Measurements from ENCODE around the gene SLCO2B1.

Gene SLCO2B1

DNA sequence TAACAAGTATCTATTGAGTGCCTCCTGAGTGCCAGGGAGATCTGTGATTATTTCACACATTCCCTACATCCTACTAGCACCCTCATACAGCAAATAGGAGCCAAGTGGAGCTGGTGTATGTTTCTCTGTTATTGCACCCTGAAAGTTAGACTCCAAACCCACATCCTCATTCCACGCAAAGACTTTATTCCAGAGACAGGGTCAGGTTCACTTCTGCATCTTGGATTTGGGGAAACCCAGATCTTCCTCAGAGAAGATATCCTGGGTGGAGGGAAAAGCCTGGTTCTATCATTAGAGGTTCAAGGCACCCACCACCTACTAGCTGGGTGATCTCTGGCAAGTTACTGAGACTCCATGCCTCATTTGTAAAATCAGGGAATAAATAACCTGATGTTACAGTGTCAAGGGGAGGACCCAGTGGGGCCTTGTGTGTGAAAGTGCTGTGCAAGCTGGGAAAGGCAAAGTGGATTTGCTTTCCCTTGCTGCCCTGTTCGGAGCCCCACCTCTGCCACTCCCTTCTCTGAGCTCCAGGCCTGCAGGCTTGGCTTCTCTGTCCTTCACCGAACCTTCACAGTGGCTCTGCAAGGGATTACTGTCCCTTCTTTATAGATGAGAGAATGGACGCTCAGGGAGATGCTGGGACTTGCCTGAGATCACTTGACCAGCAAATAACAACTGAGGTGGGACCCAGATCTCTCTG lies 991 bp upstream of the SLCO2B1 start:
- no peak overlapping the region for H3K27ac ChIP-seq (ENCODE audit: low read length)
- ATAC-seq (ENCODE audit: insufficient read depth, low read depth) (no peak), DNase-seq (no peak)
- H3K9me3 ChIP-seq (ENCODE audit: insufficient read depth, low read length, severe bottlenecking), result no peaks in the 10 kb centered on the region
- no peaks in the 10 kb centered on the region for H3K79me2 ChIP-seq (ENCODE audit: insufficient read depth, low read length)
- peaks cover 3% of the 10 kb centered on the region; the same call in 1 of the 2 replicates for H4K20me1 ChIP-seq (ENCODE audit: insufficient read depth, low read length)
- H3K27me3 ChIP-seq (ENCODE audit: insufficient read depth, low read length, poor library complexity), result peaks cover 2% of the 10 kb centered on the region
- no peak for TF ChIP-seq EZH2 (IDR thresholded peaks at IDR 0.05; ENCODE audit: borderline replicate concordance, low read depth, low read length, severe bottlenecking)
- TF ChIP-seq, protein P1, sequence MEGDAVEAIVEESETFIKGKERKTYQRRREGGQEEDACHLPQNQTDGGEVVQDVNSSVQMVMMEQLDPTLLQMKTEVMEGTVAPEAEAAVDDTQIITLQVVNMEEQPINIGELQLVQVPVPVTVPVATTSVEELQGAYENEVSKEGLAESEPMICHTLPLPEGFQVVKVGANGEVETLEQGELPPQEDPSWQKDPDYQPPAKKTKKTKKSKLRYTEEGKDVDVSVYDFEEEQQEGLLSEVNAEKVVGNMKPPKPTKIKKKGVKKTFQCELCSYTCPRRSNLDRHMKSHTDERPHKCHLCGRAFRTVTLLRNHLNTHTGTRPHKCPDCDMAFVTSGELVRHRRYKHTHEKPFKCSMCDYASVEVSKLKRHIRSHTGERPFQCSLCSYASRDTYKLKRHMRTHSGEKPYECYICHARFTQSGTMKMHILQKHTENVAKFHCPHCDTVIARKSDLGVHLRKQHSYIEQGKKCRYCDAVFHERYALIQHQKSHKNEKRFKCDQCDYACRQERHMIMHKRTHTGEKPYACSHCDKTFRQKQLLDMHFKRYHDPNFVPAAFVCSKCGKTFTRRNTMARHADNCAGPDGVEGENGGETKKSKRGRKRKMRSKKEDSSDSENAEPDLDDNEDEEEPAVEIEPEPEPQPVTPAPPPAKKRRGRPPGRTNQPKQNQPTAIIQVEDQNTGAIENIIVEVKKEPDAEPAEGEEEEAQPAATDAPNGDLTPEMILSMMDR (IDR thresholded peaks at IDR 0.05; ENCODE audit: borderline replicate concordance, extremely low read depth, low read length, poor library complexity, severe bottlenecking), result no peak
- H2AFZ ChIP-seq (ENCODE audit: low read depth, low read length), result no peak overlapping the region
- no peak overlapping the region for H3K9ac ChIP-seq (ENCODE audit: low read depth, low read length)
- no peaks in the 10 kb centered on the region for H3K36me3 ChIP-seq (ENCODE audit: insufficient read depth, low read length)
- peaks cover 6% of the 10 kb centered on the region for H3K4me1 ChIP-seq (ENCODE audit: insufficient read depth, low read length)
- no peak overlapping the region for H3K4me3 ChIP-seq (ENCODE audit: low read depth in 1 of 2, low read length in 2 of 2)
- no peak overlapping the region for H3K4me2 ChIP-seq (ENCODE audit: insufficient read depth, low read length)

DNA sequence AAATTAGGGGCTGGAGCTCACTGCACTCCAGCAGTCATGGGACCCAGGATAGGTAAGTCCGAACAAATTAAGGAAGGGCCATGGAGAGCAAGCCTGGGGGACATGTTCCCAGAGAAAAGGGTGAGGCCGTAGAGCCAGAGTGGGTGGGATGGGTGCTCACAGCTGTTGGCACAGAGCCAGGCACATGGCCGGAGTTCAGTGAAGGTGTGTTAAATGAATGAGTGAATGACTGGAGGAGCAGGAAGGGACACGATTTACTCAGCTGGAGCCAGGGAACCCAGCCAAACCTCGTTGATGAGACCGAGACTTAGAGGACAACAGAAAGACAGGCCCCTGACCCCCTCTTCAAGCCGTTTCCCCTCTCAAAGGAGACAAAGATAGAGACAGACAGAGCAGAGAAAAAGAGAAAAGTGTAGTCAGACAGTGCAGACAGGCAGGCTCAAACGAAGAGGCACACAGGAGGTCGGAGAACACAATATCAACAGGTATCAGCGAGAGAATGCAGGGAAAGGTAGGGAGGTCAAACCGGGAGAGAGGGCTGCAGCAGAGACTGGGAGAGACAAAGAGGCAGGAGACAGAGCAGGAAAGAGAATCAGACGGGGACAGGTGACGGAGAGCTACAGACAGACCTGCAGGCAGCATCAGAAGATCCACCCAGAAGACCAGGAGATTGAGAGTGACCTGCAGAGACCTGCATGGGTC lies 590 bp downstream of the SLCO2B1 start:
- peaks cover 2% of the 10 kb centered on the region for H3K27me3 ChIP-seq (ENCODE audit: insufficient read depth, low read length, poor library complexity)
- no peaks in the 10 kb centered on the region for H3K9me3 ChIP-seq (ENCODE audit: insufficient read depth, low read length, severe bottlenecking)
- no peak overlapping the region for H3K4me2 ChIP-seq (ENCODE audit: insufficient read depth, low read length)
- DNase-seq (no peak), ATAC-seq (ENCODE audit: insufficient read depth, low read depth) (no peak)
- H3K27ac ChIP-seq (ENCODE audit: low read length), result no peak overlapping the region
- no peak overlapping the region for H2AFZ ChIP-seq (ENCODE audit: low read depth, low read length)
- peaks cover 3% of the 10 kb centered on the region; the same call in 1 of the 2 replicates for H4K20me1 ChIP-seq (ENCODE audit: insufficient read depth, low read length)
- TF ChIP-seq, protein P1 (IDR thresholded peaks at IDR 0.05; ENCODE audit: borderline replicate concordance, extremely low read depth, low read length, poor library complexity, severe bottlenecking), result no peak
- TF ChIP-seq EZH2 (IDR thresholded peaks at IDR 0.05; ENCODE audit: borderline replicate concordance, low read depth, low read length, severe bottlenecking), result no peak
- H3K79me2 ChIP-seq (ENCODE audit: insufficient read depth, low read length), result no peaks in the 10 kb centered on the region
- no peaks in the 10 kb centered on the region for H3K36me3 ChIP-seq (ENCODE audit: insufficient read depth, low read length)
- H3K9ac ChIP-seq (ENCODE audit: low read depth, low read length), result no peak overlapping the region
- H3K4me1 ChIP-seq (ENCODE audit: insufficient read depth, low read length), result no peaks in the 10 kb centered on the region
- H3K4me3 ChIP-seq (ENCODE audit: low read depth in 1 of 2, low read length in 2 of 2), result no peak overlapping the region

- Histone ChIP-seq H4K20me1 (ENCODE audit: insufficient read depth, low read length) (peaks cover 3% of the 10 kb centered on the region; the same call in 1 of the 2 replicates), H3K9me3 (ENCODE audit: insufficient read depth, low read length, severe bottlenecking) (no peaks in the 10 kb centered on the region), H3K4me2 (ENCODE audit: insufficient read depth, low read length) (no peak overlapping the region), H3K4me3 (ENCODE audit: low read depth in 1 of 2, low read length in 2 of 2) (no peak overlapping the region), H3K9ac (ENCODE audit: low read depth, low read length) (no peak overlapping the region), H3K27me3 (ENCODE audit: insufficient read depth, low read length, poor library complexity) (peaks cover 2% of the 10 kb centered on the region), H3K4me1 (ENCODE audit: insufficient read depth, low read length) (no peaks in the 10 kb centered on the region), H3K36me3 (ENCODE audit: insufficient read depth, low read length) (no peaks in the 10 kb centered on the region), H2AFZ (ENCODE audit: low read depth, low read length) (no peak overlapping the region), H3K79me2 (ENCODE audit: insufficient read depth, low read length) (no peaks in the 10 kb centered on the region), H3K27ac (ENCODE audit: low read length) (no peak overlapping the region)
- TF ChIP-seq, protein P1 (IDR thresholded peaks at IDR 0.05; ENCODE audit: borderline replicate concordance, extremely low read depth, low read length, poor library complexity, severe bottlenecking), result no peak
- no peak for TF ChIP-seq EZH2 (IDR thresholded peaks at IDR 0.05; ENCODE audit: borderline replicate concordance, low read depth, low read length, severe bottlenecking)
- no peak for ATAC-seq (ENCODE audit: insufficient read depth, low read depth)
- DNase-seq, result no peak
Measured at GRCh38 chr11:75152090-75152489, 1.2 kb downstream of the SLCO2B1 start.
